Fibroblast of villous mesenchyme (primary cell): ENCODE results near the gene PFDN1. TPM values are rescaled to one million over a fixed set of nuclear protein-coding genes. Genes with fewer than 3 reads are reported as not detected.

Experiments
- DNase-seq: peaks from one replicate; pipeline ENCODE4 v3.0.0-alpha.2; 2010; ENCODE audit warnings: low read depth
- H3K4me3 ChIP-seq: 2 replicates; pipeline ENCODE4 v1.5.1; 2011; ENCODE audit warnings: low read depth, mild to moderate bottlenecking, low read length
- total RNA-seq: library from RNA; depleted of rRNA; stranded (reverse); fragments of >200 nt; gene quantifications from 2 replicates; pipeline ENCODE4 v1.2.3, GENCODE V29; 2012
- TF ChIP-seq, protein P1 (sequence below): IDR thresholded peaks from 2 replicates; pipeline ENCODE4 v1.5.1; 2012; ENCODE audit warnings: low read depth, mild to moderate bottlenecking, low read length; ENCODE audit not compliant: insufficient read depth

PFDN1 gene
- total RNA-seq, 1 donor: 69.1 TPM

DNA sequence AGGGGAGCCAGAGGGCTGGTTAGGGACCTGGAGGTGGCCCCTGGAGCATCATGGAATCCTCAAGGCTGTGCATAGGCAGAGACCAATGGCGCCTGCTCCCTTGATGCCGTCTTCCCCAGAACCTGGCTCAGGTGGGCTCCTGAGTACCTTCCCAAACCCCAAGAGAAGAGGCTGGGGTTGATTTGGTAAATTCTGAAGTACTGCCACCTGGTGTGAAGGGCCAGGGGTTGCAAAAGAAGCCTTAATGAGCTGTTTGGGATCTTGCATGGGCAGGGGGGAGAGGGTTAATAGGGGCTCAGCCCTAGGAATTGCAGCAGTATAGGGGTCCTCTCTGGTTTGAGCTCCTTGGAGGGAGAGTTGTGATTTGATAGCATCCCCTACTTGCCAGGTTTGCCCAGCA is 75.9 kb downstream of the PFDN1 start:
- H3K4me3 ChIP-seq: no peak overlapping the region
- no peak for DNase-seq
- TF ChIP-seq, protein P1, sequence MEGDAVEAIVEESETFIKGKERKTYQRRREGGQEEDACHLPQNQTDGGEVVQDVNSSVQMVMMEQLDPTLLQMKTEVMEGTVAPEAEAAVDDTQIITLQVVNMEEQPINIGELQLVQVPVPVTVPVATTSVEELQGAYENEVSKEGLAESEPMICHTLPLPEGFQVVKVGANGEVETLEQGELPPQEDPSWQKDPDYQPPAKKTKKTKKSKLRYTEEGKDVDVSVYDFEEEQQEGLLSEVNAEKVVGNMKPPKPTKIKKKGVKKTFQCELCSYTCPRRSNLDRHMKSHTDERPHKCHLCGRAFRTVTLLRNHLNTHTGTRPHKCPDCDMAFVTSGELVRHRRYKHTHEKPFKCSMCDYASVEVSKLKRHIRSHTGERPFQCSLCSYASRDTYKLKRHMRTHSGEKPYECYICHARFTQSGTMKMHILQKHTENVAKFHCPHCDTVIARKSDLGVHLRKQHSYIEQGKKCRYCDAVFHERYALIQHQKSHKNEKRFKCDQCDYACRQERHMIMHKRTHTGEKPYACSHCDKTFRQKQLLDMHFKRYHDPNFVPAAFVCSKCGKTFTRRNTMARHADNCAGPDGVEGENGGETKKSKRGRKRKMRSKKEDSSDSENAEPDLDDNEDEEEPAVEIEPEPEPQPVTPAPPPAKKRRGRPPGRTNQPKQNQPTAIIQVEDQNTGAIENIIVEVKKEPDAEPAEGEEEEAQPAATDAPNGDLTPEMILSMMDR: no peak

DNA sequence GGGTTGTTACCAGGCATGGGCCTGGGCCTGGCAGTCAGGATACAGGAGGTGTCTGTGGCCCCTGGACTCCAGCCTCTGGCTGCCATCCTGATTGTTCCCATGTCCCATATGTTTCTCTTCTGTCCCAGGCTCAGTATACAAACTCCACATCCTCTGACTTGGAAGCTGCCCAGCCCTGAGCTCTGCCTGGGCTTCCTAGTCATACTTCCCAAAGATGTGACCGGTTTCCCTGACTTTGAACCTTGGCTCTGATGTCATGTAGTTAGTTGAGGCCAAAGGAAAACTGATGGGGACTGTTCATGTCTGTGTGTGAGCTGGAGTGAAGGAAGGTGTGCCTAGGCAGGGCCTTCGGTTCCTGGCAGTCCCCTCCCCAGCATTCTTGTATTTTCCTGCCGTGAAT is 77.5 kb downstream of the PFDN1 start:
- no peak for DNase-seq
- no peak overlapping the region for H3K4me3 ChIP-seq
- TF ChIP-seq, protein P1: no peak

DNA sequence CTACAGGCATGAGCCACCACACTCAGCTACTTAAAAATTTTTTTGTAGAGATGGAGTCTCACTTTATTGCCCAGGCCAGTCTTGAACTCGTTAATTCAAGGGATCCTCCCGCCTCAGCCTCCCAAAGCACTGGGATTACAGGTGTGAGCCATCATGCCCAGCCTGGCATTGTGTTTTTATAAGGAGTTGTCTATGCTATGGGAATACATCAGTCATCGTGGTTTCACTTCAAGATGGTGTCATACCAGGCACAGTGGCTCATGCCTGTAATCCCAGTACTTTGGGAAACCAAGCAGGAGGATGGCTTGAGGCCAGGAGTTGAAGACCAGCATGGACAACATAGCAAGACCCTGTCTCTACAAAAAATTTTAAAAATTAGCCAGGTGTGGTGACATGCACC is 78.2 kb downstream of the PFDN1 start:
- TF ChIP-seq, protein P1: no peak
- no peak for DNase-seq
- no peak overlapping the region for H3K4me3 ChIP-seq

DNA sequence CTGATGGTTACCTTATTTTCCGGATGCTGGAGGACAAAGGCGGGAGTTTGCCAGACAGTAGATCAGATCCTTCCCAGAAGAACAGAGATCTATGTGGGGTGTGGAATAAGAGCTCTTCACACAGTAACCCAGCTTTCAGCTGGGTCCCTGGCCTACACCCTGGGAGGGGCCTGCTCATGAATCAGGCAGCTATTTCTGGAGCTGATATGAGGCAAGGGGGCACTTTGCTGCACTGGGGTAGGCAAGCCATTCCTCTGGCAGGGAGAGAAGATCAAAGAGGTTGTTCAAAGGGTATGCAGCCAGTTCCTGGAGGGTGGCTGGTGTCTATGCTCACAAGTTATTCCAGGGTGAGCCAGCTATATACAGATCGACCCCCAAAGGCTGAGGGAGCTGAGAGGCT is 79.3 kb downstream of the PFDN1 start:
- TF ChIP-seq, protein P1: no peak
- no peak for DNase-seq
- H3K4me3 ChIP-seq: no peak overlapping the region

DNA sequence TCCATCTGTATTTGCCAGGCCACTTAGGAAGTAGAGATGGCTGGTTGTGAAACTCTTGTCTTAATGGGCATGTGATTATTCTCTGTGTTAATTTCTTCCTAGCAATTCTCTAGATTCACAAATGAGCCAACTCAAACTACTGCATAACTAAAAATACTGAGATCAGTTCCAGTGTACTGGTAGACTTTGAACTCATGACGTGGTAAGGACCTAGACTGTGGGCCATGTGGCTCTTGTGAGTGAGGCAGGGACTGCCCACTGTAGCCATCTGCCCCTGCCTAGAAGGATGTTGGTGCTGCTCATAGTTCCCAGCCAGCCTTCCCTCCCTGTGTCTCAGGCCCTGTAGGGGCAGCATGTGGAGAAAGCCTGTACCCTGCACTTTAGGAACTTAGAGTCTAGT is 80.5 kb downstream of the PFDN1 start:
- no peak overlapping the region for H3K4me3 ChIP-seq
- no peak for DNase-seq
- TF ChIP-seq, protein P1: no peak

DNA sequence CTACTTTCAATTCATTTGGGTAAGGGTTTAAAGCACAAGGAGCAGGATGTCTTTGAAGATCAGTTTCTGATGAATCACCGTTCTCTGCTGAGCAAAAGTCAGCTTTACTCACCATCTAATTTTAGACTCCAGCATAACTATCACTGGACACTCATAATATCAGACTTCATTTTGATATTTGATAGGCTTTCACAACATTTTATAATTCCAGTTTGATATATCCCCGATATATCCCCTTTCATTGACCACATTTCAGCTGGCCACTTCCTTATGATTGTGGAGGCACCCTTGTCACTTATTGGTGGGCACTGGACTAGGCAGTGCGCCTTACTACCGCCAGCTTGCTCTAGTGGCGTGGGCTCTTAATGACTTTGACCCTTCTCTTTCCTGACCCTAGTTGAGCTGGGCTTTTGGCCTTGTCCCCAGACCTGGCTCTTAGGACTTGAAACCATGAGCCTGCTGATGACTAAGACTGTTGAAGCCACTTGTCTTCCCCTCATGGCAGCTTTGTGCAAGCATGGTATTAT is 81.1 kb downstream of the PFDN1 start:
- no peak overlapping the region for H3K4me3 ChIP-seq
- TF ChIP-seq, protein P1: no peak
- peak; percentile 51 for DNase-seq

DNA sequence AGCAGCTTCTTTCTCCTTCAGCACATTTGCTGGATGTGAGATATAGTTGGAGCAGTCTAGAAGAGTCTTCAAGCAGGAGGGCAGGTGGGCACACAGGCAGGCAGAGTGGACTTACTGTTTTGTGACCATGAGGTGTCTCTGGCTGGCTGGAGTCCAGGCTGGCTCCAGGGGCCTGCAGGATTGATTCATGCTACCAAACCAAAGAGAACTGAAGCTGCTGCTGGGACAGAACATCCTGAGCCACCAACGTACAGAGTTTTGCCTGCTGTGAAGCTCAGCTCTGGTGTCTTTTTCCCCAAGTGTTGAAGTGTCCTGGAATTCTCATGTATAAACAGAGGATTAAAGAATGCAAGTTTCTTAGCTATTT is 82.2 kb downstream of the PFDN1 start:
- no peak overlapping the region for H3K4me3 ChIP-seq
- TF ChIP-seq, protein P1: no peak
- no peak for DNase-seq
